ENCODE measurements around the gene CFAP97D1.

GRCh38 chr17:43766413-43767052, 13.7 kb upstream of the CFAP97D1 start:
- TF ChIP-seq CTCF (IDR thresholded peaks at IDR 0.05; ENCODE audit: insufficient read depth, low read length, poor library complexity, severe bottlenecking) = peak; percentile 94
- no peak for TF ChIP-seq EZH2phosphoT487 (conservative IDR thresholded peaks at IDR 0.05; ENCODE audit: low read length)
